Effector memory CD4-positive, alpha-beta T cell (primary cell): ENCODE results near the gene ST6GALNAC4.

Source experiments
- DNase-seq, 3 donors: peaks; one replicate each; pipeline ENCODE4 v3.0.0-alpha.2; 2020
- H3K27ac ChIP-seq: 2 replicates; pipeline ENCODE4 v1.7.0; 2013; ENCODE audit warnings: mild to moderate bottlenecking, low read length, moderate library complexity; ENCODE audit not compliant: insufficient read depth, poor library complexity, severe bottlenecking
- H3K27me3 ChIP-seq: replicated peaks from 2 replicates; pipeline ENCODE4 v1.7.0; 2013; ENCODE audit warnings: mild to moderate bottlenecking, low read length; ENCODE audit not compliant: insufficient read depth, control insufficient read depth, poor library complexity, severe bottlenecking
- H3K36me3 ChIP-seq: 2 replicates; pipeline ENCODE4 v1.7.0; 2013; ENCODE audit warnings: mild to moderate bottlenecking, low read length, moderate library complexity; ENCODE audit not compliant: control insufficient read depth, insufficient read depth
- H3K4me1 ChIP-seq: 2 replicates; pipeline ENCODE4 v1.7.0; 2013; ENCODE audit warnings: low read length, mild to moderate bottlenecking; ENCODE audit not compliant: control insufficient read depth, insufficient read depth, poor library complexity, severe bottlenecking
- H3K4me3 ChIP-seq: 2 replicates; pipeline ENCODE4 v1.7.0; 2013; ENCODE audit warnings: low read length, low read depth, mild to moderate bottlenecking; ENCODE audit not compliant: insufficient read depth, poor library complexity, severe bottlenecking
- H3K9me3 ChIP-seq: 2 replicates; pipeline ENCODE4 v1.7.0; 2013; ENCODE audit warnings: mild to moderate bottlenecking, low read length, moderate library complexity; ENCODE audit not compliant: control insufficient read depth

Gene ST6GALNAC4

GRCh38 chr9:127923771-127924170 is 6.9 kb upstream of the ST6GALNAC4 start:
- Histone ChIP-seq H3K9me3 (no peaks in the 10 kb centered on the region), H3K4me3 (no peak overlapping the region), H3K27me3 (no peaks in the 10 kb centered on the region), H3K4me1 (peaks cover 28% of the 10 kb centered on the region), H3K36me3 (no peaks in the 10 kb centered on the region), H3K27ac (no peak overlapping the region)
- no peak for DNase-seq

DNA sequence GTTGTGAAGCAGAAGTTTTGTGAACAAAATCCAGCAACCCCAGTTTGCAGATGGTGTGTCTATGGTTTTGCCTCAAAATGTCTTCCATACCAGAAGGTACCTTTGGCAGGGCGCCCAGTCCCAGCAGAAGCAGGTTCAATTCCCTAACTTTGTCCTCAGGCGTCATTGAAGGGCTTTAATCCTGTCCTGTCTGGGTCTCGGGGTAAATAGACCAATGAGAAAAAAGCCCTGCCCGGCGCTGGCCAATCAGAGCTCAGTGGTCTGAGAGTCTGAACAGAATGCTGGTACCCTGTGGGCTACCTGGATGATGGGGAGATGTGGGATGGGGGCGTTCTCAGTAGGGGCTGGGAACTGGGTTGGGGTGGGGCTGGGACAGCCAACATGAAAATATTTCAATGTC is 6.2 kb upstream of the ST6GALNAC4 start:
- Histone ChIP-seq H3K4me3 (no peak overlapping the region), H3K27me3 (no peaks in the 10 kb centered on the region), H3K4me1 (peaks cover 28% of the 10 kb centered on the region), H3K9me3 (no peaks in the 10 kb centered on the region), H3K27ac (no peak overlapping the region), H3K36me3 (no peaks in the 10 kb centered on the region)
- no peak for DNase-seq

DNA sequence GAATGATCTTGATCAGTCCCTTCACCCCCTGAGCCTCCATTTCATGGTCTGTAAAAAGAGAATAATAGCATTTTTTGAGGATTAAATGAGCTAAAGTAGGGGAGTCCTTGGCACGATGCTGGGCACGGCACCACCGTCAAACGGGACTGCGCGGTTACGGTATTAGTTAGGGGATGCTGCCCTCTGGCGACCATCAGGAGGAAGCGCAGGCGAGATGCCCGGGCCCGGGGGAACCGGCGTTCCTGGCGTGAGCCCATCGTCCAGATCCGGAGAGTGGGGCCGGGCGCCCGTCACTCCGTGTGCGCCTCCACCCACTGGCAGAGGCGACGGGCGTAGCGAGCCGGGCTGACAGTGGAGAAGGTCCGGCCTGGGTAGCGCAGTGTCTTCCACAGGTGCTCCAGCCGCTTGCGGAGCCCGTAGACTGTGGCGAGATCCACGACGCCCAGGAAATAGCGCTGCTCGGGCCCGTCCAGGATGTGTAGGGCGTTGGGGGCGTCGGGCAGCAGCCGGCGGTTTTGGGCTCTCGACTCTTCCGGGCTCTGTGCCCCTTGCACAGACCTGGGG is 4.8 kb upstream of the ST6GALNAC4 start:
- H3K9me3 ChIP-seq: no peaks in the 10 kb centered on the region

GRCh38 chr9:127920794-127921193 is 4.0 kb upstream of the ST6GALNAC4 start:
- no peaks in the 10 kb centered on the region for H3K9me3 ChIP-seq
- H3K27ac ChIP-seq: no peak overlapping the region
- no peak for DNase-seq
- no peaks in the 10 kb centered on the region for H3K36me3 ChIP-seq
- no peaks in the 10 kb centered on the region for H3K27me3 ChIP-seq
- H3K4me1 ChIP-seq: peaks cover 32% of the 10 kb centered on the region
- H3K4me3 ChIP-seq: no peak overlapping the region

More for the DNA sequence above, 4.8 kb upstream of the ST6GALNAC4 start:
- Histone ChIP-seq H3K4me1 (peaks cover 27% of the 10 kb centered on the region), H3K36me3 (no peaks in the 10 kb centered on the region), H3K27ac (no peak overlapping the region), H3K4me3 (peak overlapping the region; percentile 36), H3K27me3 (no peaks in the 10 kb centered on the region)
- peak; percentile 50 to 71 (median 61) for DNase-seq

DNA sequence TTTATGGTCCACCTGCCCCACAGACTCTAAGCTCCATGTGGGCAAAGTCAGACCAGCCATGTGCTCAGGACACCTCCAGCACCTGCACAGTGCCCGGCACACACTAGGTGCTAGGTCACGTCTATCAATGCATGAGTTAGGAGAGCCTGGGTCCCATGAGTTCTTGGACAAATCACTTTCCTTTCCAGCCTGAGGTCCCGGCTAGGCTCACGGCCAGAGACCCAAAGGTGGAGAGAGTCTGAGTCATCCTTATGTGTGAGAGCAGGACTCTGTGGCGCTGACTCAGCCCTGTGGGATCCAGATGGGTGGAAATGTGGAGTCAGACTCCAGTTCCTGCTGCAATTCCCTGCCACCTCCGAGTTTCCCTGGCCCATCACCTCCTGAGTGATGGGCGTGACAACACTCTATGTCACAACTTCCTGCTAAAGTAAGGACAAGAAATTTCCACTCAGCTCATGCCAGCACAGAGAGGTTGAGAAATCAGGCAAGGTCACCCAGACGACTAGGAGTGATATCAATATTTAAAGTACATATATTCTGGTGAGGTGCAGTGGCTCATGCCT is 2.5 kb upstream of the ST6GALNAC4 start:
- Histone ChIP-seq H3K4me1 (peaks cover 37% of the 10 kb centered on the region), H3K27ac (no peak overlapping the region)
- DNase-seq: no peak

GRCh38 chr9:127918183-127919107 is 1.6 kb upstream of the ST6GALNAC4 start:
- Histone ChIP-seq H3K9me3 (no peaks in the 10 kb centered on the region), H3K4me3 (no peak overlapping the region), H3K36me3 (no peaks in the 10 kb centered on the region), H3K4me1 (peaks cover 37% of the 10 kb centered on the region), H3K27me3 (no peaks in the 10 kb centered on the region), H3K27ac (no peak overlapping the region)
- DNase-seq: no peak

More for the DNA sequence above, 2.5 kb upstream of the ST6GALNAC4 start:
- H3K36me3 ChIP-seq: no peaks in the 10 kb centered on the region
- H3K4me3 ChIP-seq: no peak overlapping the region
- no peaks in the 10 kb centered on the region for H3K9me3 ChIP-seq
- no peaks in the 10 kb centered on the region for H3K27me3 ChIP-seq

DNA sequence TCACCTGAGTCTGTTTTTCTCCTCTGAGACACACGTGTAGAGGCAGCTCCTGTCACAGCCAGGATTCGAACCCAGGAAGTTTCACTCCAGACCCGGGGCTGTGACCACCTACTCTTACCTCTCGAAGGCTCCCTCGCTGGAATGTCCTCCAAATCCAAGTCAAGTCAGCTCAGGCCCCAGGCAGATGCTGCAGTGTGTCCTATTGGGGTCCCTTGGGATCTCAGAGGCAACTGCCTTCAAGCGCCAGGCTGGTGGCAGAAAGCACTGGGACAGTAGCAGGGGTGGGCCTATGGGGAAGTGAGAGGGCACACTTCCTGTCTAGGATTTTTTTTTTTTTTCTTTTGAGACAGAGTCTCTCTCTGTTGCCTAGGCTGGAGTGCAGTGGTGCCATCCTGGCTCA is 762 bp upstream of the ST6GALNAC4 start:
- H3K27me3 ChIP-seq: no peaks in the 10 kb centered on the region
- no peak for DNase-seq
- H3K36me3 ChIP-seq: no peaks in the 10 kb centered on the region
- peaks cover 37% of the 10 kb centered on the region for H3K4me1 ChIP-seq
- H3K9me3 ChIP-seq: no peaks in the 10 kb centered on the region
- H3K27ac ChIP-seq: peak overlapping the region; percentile 21
- peak overlapping the region; percentile 44 for H3K4me3 ChIP-seq

DNA sequence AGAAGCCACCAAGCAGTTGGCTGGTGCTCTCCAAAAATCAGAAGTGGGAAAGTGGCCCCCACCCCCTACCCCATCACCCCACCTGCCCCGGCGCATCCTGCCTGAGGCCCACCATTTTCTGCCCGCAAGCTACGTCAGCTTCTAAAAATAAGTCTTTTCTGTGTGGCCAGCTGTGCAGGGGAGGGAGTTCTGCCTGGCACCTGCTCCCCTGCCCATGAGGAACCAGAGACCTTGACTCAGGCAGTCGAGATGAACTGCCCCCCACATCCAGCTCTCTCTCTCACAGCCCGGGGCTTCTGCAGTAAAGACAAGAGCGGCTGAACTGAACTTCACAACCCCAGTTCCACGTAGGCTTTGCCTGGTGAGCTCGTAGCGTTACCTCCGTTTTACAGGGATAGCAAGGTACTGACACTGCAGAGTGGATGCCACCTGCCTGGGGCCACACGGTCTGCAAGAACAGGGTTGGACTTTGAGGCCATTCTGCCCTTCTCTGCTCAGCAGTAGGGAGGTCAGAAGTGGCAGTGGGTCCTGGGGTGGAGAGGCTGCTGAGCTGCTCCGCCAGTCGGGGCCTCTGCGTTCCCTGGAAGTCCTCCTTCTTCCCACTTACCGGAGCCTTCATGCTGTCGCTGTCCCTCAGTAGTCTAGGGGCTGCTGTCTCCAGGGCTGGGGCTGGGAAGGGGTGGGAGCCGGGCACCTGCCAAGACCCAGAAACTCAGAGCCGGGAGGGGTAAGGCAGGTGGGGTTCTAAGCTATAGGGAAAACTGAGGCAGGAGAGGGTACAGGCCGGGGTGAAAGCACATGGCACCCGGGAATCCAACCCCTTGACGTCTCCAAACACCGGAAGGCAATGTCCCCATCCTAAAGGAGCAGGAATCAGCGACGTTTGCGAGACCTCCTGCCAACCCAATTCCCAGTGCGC is 781 bp downstream of the ST6GALNAC4 start:
- peaks cover 7% of the 10 kb centered on the region for H3K36me3 ChIP-seq
- peaks cover 26% of the 10 kb centered on the region for H3K4me1 ChIP-seq
- DNase-seq: no peak
- H3K27ac ChIP-seq: peak overlapping the region; percentile 53
- peak overlapping the region; percentile 73 for H3K4me3 ChIP-seq
- no peaks in the 10 kb centered on the region for H3K9me3 ChIP-seq
- no peaks in the 10 kb centered on the region for H3K27me3 ChIP-seq

DNA sequence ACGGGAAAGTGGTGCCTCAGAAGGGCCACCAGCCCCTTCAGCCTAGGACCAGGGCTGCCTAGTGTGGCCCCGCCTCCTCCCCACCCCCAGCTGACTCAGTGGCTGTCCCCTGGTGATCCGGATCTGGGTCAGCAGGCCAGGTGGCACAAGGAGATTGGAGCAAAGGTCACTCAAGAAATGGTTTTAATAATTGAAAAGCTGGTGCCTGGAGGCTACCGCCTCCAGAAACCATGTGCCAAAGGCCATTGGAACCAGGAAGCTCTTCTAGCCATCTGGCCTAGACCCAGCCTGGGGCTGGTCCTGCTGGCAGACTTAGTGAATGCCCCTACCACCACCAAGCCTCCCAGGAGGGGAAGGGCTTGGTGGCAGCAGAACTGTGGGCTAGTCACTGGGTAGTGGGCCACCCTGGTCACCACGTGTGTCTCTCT is 1.5 kb downstream of the ST6GALNAC4 start:
- no peak for DNase-seq
- H3K4me1 ChIP-seq: peaks cover 26% of the 10 kb centered on the region
- no peak overlapping the region for H3K27ac ChIP-seq
- no peaks in the 10 kb centered on the region for H3K9me3 ChIP-seq
- peaks cover 7% of the 10 kb centered on the region for H3K36me3 ChIP-seq
- no peaks in the 10 kb centered on the region for H3K27me3 ChIP-seq
- no peak overlapping the region for H3K4me3 ChIP-seq
